HG02870 (cell line): ENCODE data around the gene GALNT5.
"Not testable (repeated sequence)": the region's sequence is repeated elsewhere in the genome, so short reads cannot be mapped to it uniquely, and the experiment has no call there.

ENCODE experiments used
- ATAC-seq: cut with Tn5 transposase; IDR thresholded peaks from one replicate; pipeline ENCODE4 v1.9.1; 2021; ENCODE audit warnings: mild to moderate bottlenecking, moderate library complexity; ENCODE audit not compliant: unreplicated experiment

The GALNT5 gene

DNA sequence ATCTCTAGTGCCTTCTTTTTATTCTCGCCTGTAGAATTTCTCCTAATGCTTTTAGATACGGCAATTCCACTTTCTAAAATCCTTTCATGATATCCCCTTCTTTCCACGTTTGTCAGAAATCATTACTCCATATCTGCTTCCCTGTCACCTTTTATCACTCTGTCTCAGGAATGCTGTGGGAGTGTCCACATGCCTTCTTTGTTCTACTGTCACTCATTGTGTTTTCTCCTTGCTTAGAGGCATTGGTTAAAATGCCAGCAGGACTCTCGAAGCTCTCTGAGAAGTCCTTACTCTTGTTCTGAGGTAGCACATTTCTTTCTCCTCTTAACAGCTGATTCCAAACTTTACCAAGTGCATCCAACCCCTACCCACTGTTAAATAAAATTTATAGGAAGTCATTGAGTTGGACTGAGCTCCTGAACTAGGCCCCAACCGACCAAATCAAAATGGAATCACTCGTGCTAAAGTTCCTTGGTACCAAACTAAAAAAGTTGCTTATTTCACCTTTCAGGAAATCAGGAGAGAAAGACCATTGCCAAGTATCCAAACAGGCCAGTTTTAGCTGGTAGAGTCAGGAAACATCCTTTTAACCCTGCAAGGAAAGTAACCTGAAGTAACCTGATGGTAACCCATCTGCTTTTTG, 10.6 kb upstream of the GALNT5 start:
- ATAC-seq, result no peak

DNA sequence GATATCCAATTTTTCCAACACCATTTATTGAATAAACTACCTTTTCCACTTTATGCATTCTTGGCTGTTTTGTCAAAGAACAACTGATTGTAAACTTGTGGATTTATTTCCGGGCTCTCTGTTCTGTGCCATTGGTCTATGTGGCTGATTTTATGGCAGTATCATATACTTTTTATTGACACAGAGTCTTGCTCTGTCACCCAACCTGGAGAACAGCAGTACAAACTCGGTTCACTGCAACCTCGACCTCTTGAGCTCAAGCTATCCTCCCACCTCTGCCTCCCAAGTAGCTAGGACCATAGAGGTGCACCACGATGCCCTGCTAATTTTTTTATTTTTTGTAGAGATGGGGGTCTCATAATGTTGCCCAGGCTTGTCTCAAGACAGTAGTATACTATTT, 6.7 kb upstream of the GALNT5 start:
- no peak for ATAC-seq

DNA sequence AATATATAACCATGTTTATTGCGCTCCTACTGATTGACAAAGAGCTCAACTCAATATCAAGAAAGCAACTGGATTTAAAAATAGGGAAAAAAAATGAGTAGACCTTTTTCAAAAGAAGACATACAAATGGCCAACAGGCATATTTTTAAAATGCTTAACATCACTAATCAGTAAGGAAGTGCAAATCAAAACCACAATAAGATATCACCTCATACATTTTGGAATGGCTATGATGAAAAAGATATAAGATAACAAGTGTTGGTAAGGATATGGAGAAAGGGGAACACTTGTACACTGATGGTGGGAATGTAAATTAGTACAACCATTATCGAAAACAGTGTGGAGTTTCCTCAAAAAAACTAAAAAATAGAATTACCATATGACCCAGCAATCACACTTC, 5.6 kb upstream of the GALNT5 start:
- ATAC-seq, result no peak

DNA sequence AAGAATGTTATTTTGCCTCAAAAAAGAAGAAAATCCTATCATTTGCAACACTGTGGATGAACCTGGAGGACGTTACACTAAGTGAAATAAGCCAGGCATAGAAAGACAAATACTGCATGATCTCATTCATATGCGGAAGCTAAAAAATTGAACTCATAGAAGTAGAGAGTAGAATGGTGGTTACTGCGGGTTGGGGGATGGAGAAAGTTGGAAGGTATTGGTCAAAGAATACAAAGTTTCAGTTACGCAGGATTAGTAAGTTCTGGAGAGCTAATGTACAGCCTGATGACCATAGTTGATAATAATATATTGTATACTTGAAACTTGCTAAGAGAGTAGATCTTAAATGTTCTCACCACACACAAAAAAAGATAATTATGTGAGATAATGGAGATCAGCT, 5.0 kb upstream of the GALNT5 start:
- no peak for ATAC-seq

DNA sequence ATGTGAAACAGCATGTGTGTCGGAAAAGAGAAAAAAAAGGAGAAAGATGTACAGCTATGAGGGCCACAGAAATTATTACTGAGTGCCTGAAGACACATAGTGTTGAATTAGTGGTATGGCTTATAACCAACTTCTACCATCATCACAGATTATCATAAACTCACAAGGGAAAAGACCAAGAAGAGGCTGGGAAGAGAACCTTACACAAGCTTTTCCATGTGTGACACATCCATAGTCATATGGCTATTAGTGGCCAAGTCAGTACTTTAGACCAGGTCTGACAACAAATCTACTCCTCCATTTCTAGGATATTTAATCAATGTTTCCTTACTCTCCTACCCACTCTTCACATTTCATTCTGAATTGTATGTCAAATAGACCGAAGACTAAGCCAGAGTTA, 3.5 kb upstream of the GALNT5 start:
- ATAC-seq, result no peak

DNA sequence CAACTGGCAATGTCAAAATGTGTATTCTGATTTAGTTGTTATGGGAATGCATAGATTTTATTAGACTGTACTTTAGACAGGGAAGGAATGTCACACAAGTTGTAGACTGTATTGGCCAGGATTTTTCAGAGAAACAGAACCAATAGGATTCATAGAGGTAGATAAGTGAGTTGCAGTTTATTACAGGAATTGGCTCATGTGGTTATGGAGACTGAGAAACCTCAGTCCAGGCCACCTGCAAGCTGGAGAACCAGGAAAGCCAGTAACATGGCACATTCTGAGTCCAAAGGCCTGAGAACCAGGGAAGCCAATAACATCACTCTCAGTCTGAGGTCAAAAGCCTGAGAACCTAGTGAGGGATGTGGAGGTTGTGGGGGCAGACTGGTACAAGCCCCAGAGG, 1.8 kb upstream of the GALNT5 start:
- no peak for ATAC-seq

DNA sequence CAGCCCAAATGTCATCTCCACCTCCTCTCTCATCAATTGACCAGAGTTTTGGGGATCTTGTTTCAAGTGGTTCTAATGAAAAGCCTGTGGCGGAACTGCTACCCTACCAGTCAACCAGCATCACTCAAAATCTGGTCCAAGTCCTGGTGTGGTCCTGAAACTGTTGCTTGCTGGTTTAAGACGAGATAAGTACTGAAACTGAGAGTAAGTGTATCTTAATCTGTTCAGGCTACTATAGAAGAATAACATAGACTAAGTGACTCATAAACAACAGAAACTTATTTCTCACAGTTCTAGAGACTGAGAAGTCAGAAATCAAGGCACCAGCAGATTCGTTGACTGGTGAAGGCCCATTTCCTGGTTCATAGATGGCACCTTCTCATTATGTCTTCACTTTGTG, 879 bp upstream of the GALNT5 start:
- peak; percentile 97 for ATAC-seq

DNA sequence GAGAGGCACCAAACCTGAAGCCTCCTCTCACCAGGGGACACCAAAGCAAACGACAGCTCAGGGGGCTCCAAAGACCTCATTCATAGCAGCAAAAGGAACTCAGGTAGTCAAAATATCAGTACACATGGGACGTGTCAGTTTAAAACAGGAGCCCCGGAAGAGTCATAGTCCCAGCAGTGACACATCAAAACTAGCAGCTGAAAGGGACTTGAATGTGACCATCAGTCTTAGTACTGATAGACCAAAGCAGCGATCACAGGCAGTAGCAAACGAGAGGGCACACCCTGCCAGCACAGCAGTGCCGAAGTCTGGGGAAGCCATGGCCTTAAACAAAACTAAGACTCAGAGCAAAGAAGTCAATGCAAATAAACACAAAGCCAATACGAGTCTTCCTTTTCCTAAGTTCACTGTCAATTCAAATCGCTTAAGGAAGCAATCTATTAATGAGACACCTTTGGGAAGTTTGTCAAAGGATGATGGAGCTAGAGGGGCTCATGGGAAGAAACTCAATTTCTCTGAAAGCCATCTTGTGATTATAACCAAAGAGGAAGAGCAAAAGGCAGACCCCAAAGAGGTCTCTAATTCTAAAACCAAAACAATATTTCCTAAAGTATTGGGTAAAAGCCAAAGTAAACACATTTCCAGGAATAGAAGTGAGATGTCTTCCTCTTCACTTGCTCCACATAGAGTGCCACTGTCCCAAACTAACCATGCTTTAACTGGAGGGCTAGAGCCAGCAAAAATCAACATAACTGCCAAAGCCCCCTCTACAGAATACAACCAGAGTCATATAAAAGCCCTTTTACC, 1.2 kb downstream of the GALNT5 start:
- ATAC-seq, result no peak

DNA sequence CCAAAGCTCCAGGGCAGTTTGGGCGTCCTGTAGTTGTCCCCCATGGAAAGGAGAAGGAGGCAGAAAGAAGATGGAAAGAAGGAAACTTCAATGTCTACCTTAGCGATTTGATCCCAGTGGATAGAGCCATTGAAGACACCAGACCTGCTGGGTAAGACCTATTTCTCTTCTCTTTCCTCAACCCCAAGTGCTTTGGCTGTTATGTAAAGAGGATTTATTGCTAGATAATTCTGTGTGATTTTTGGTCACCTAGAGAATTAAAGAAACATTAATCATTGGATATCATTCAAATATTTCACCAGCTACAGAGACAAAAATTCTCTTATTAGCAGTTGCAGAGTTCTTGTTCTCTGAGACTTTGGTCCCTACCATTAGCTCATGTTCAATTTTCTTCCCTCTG, 1.9 kb downstream of the GALNT5 start:
- ATAC-seq, result no peak

DNA sequence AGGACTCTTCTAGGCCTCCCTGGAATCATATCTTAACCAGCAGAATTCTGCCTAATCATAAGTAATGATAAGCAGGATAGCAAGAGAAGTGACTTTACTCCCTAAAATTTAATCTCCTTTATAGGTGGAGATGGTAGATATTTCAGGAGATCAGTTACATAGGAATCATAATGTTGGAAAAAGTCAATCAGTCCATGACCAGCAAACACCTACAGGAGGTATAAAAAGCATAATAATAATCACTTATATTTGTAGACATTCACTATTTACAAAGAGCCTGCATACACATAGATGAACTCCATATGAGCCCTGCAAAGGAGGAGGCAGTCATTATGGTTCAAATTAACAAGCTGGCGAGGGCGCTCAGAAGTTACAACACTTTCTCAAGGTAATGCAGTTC, 2.5 kb downstream of the GALNT5 start:
- no peak for ATAC-seq

DNA sequence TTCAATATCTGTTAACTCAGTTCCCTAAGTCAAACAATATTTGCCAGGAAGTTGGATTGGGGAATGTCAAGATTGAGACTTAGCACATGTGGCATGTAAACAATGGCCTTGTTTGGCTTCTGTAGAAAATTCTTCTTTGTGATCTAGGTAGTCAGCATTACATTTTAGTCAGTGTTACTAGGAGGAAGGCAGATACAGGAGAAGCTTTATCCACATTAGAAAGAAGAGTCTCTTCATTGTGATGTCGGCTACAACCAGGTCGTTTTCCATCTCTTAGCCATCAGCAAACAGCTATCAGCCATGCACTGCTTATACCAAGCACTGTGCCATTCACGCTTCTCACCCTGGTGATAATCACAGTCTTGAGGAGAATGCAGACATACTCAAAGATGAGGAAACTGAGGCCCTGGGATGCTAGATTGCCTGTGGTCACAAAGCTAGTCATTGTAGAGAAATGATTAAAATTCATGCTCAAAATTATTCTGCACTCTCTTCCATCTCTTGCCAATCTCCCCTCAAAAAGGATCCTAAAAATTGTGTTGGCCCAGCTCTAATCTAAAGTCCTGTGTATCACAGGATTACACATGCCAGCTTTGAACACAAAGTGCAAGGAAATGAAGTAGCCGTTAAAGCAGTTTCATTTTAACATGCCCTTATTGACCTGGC, 3.2 kb downstream of the GALNT5 start:
- no peak for ATAC-seq

DNA sequence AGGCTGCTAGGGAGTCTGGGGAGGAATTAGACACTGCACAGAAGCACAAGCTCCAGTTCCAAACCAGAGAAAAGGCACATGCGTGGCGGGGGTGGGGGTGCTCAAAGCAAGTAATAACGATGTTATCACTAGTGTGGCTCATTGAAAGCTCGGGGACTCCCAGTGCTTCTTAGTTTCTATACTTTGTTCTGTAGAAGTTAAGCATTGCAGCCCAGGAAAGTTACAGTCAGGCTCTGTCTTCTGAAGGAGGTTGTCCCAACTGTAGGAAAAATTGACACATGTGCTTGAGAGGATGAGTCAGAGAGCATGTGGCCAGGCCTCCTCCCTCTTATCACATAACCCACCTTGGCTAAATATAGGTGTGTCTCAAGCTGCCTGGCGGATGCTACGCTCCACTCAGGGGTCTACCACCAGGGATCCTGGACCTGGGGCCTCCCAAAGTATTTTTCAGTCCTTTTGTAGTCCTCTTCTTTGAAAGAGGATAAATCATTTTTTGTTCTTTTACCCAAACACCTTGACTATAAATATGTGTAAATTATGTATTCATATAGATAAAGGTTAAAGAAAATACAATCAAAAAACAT, 3.8 kb downstream of the GALNT5 start:
- no peak for ATAC-seq

DNA sequence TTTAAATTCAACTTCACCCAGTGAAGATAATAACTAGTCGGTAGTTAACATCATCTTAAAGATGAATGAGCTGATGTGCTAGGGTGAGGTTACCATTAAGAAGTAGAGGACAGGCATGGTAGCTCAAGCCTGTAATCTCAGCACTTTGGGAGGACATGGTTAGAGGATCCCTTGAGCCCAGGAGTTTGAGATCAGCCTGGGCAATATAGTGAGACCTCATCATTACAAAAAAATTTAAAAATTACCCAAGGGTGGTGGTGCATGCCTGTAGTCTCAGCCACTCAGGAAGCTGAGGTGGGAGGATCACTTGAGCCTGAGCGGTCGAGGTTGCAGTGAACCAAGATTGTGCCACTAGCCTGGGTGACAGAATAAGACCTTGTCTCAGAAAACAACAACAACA, 4.7 kb downstream of the GALNT5 start:
- no peak for ATAC-seq

DNA sequence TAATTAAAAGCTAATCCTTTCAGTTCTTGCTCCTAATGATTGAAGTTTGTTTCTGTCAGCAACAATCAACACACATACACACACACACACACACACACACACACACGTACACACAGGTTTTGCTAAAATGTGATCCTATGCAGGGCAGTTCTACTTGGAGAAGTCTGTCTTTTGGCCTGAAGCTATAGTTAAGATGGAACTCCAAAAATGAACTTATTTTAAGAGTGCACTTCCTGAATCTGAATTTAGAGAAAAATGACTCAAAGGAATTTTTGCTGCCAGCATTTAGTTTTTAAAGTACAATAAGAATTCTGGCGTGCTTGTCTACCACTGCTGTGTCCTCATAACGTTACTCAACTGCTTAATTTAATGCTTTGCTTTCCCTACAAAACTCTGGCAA, 6.6 kb downstream of the GALNT5 start:
- no peak for ATAC-seq

DNA sequence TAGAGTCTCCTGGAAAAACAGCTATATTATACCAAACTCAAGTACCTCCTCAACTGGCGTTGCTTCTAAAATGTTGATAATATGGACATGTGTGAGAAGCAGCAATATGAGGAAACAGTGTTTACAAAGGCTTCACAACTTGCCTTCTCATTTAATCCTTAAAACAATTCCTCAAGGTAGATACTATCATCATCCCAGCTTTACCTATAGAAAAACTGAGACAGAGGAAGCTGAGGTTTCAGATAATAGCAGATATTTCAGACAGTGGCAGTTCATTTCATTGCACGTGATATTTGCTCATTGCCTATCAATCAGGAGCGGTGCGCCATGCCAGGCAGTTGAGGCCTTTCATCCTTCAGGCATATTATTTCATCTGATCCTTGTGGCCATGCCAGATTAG, 8.3 kb downstream of the GALNT5 start:
- no peak for ATAC-seq

DNA sequence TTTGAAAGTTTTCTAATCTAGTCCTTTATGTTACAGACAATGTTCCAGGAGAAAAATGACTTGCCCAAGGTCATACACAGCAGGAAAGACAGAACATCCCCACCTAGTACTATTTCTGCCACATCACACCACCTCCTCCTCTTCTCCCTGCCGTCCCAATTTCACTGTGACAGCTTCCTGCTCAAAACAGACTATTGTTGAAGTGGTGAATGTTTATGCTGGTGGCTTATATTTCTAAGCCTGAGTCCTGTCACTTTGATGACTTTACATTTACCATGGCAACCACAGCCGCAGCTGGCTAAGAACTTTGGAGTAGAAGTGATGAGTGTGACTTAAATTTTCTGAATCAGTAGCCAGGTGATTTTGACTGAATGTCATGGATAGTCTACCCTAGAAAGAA, 10.0 kb downstream of the GALNT5 start:
- ATAC-seq, result no peak

DNA sequence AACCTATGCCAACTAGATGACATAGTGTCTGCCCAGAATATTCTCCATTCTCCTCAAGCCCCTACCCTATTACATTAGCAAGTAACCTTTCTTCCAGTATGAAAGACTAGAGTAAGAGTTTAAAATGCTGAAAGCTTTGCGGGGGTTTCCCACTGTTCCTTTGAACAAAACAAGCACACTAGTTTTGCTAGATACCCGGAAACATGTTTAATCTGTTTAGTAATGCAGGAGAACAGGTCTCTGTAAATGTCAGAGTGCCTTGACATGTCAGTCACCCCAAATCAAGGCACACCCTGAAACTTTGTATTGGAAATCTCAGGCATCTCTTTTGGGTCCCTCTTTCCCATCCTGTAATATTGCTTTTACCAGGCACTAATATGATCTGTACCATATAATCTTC, 11.6 kb downstream of the GALNT5 start:
- ATAC-seq, result no peak

DNA sequence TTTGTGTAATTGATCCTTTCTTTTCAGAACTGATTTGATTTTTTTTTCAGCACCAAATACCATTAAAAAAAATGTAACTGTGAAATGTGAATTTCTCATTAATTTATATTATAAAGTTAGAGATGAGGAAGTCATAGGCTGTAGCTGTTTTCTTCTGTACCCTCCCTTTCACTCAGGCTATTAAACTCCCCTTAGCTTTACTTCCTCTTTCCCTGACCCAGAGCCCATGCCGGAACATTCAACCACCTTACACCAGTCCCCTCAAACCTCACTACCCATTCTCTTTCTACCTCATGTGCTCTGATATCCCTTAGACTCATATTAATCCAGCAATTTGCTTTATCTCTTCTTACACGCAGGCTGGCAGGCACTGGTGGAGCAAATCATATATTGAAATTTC, 12.4 kb downstream of the GALNT5 start:
- peak; percentile 64 for ATAC-seq

DNA sequence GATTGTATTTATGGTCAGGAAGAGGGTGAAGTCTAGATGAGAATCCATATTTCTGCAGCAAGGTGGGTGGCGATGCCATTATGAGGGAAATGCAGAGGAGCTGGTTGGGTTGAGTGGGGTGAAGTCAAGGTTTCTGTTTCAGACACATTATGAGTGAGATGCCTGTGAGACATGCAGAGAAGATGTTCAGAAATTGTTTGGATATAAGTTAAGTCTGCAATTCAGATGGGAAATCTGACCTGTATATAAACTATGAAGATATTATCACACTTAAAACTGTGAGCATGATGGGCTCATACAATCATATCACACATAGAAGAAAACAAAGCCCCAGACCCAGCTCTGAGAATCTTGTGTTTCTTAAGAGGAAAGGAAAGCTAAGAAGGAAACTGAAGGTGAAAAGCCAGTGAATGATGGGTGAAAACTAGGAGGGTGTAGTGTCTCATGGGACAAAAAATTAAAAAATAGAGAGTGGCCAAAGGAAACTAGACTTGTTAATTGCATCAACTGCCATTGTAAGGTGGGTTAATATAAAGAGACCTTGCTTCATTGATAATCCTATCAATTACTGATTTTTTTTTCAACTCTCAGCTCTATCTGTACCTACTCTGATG, 14.2 kb downstream of the GALNT5 start:
- no peak for ATAC-seq

DNA sequence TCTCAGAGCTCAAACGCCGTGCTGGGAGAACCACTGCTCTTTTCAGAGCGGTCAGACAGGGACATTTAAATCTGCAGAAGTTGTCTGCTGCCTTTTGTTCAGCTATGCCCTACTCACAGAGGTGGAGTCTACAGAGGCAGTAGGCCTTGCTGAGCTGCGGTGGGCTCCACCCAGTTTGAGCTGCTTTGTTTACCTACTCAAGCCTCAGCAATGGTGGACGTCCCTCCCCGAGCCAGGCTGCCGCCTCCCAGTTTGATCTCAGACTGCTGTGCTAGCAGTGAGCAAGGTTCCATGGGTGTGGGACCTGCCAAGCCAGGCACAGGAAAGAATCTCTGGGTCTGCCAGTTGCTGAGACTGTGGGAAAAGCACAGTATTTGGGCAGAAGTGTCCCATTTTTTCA, 21.8 kb downstream of the GALNT5 start:
- not testable (repeated sequence) for ATAC-seq

DNA sequence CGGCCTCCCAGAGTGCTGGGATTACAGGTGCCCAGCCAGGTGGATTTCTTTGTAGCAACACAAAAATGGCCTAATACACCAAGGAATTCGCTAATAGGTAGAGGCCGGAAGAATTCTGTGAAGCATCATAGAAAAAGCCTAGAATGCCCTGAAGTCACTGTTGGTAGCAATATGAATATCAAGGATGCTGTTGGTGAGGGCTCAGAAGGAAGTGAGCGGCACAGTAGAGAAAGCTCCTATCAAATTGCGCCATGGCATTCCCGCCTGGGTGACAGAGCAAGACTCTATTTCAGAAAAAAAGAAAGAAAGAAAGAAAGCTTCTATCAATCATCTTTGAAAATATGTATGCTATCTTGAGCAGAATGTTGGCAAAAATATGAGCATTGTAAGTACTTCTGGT, 23.8 kb downstream of the GALNT5 start:
- ATAC-seq, result no peak
